RWPE1 (cell line): ENCODE measurements around the gene CASS4.

ENCODE experiments used
- CTCF ChIA-PET: fragments of 350-600 bp; sonication (Branson Sonifier 250); formaldehyde crosslinking; extraction: SDS; loops from one replicate; lab custom pipeline; 2021; lab: Yijun Ruan, JAX
- POLR2A ChIA-PET: fragments of 400-600 bp; formaldehyde crosslinking; extraction: SDS; loops from one replicate; lab custom pipeline; 2020; ENCODE audit warnings: antibody characterized with exemption; ENCODE audit not compliant: low non-redundant PET; lab: Yijun Ruan, JAX
- DNase-seq: peaks from one replicate; pipeline ENCODE4 v3.0.0; 2012; ENCODE audit warnings: low spot score
- H3K27ac ChIP-seq: fragments of 450-650 bp; 2 replicates; pipeline ENCODE4 v1.5.1; 2017
- TF ChIP-seq, protein P1 (sequence below): fragments of 450-650 bp; conservative IDR thresholded peaks from 2 replicates; pipeline ENCODE4 v1.5.1; 2017; ENCODE audit warnings: low read depth, mild to moderate bottlenecking

Gene CASS4

GRCh38 chr20:56381501-56381900, 30.6 kb upstream of the CASS4 start:
- peak overlapping the region; percentile 46 for H3K27ac ChIP-seq
- DNase-seq, result no peak
- TF ChIP-seq, protein P1, sequence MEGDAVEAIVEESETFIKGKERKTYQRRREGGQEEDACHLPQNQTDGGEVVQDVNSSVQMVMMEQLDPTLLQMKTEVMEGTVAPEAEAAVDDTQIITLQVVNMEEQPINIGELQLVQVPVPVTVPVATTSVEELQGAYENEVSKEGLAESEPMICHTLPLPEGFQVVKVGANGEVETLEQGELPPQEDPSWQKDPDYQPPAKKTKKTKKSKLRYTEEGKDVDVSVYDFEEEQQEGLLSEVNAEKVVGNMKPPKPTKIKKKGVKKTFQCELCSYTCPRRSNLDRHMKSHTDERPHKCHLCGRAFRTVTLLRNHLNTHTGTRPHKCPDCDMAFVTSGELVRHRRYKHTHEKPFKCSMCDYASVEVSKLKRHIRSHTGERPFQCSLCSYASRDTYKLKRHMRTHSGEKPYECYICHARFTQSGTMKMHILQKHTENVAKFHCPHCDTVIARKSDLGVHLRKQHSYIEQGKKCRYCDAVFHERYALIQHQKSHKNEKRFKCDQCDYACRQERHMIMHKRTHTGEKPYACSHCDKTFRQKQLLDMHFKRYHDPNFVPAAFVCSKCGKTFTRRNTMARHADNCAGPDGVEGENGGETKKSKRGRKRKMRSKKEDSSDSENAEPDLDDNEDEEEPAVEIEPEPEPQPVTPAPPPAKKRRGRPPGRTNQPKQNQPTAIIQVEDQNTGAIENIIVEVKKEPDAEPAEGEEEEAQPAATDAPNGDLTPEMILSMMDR, result no peak
- ChIA-PET CTCF (no interaction called here), POLR2A (interaction anchor here (0.7 kb wide), 1 partner anchor 133 kb away, joined by 4 read pairs; no protein-coding TSS in a partner anchor)

GRCh38 chr20:56382696-56383095, 29.4 kb upstream of the CASS4 start:
- no peak overlapping the region for H3K27ac ChIP-seq
- TF ChIP-seq, protein P1, result no peak
- CTCF ChIA-PET, result interaction anchor here (0.6 kb wide), 1 partner anchor 103 kb away, joined by 5 read pairs; no protein-coding TSS in a partner anchor
- no peak for DNase-seq
- POLR2A ChIA-PET, result interaction anchor here (0.6 to 1.3 kb wide), 2 partner anchors 7 to 9 kb away, joined by 3 to 8 read pairs; no protein-coding TSS in a partner anchor

GRCh38 chr20:56383334-56383733, 28.7 kb upstream of the CASS4 start:
- POLR2A ChIA-PET, result interaction anchor here (0.6 to 1.3 kb wide), 2 partner anchors 8 kb away, joined by 3 to 8 read pairs; no protein-coding TSS in a partner anchor
- CTCF ChIA-PET, result no interaction called here
- no peak for DNase-seq
- TF ChIP-seq, protein P1, result no peak
- H3K27ac ChIP-seq, result peak overlapping the region; percentile 37

DNA sequence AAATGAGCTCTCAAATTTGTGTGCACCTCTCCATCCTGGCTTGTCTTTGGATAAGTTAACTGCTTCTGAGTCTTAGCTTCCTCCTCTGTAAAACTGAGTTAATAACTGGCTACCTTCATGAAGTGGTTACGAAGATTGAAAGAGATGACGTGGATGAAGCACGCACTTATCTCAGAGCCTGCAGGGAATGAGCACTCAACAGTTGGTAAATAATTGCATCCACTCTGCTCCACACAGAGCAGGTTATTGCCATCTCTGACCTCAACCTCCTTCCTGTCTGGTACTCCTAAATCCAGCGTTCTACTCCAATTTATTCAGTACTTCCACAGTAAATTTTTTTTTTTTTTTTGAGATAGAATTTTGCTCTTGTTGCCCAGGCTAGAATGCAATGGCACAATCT, 26.9 kb upstream of the CASS4 start:
- CTCF ChIA-PET, result no interaction called here
- H3K27ac ChIP-seq, result no peak overlapping the region
- POLR2A ChIA-PET, result no interaction called here
- TF ChIP-seq, protein P1, result no peak
- no peak for DNase-seq

- CTCF ChIA-PET, result interaction anchor here (0.6 kb wide), 1 partner anchor 26 kb away, joined by 4 read pairs; no protein-coding TSS in a partner anchor
- DNase-seq, result no peak
- TF ChIP-seq, protein P1, result no peak
- POLR2A ChIA-PET, result no interaction called here
- H3K27ac ChIP-seq, result no peak overlapping the region
Observed at GRCh38 chr20:56386219-56386618, 25.8 kb upstream of the CASS4 start.

GRCh38 chr20:56388882-56389281, 23.2 kb upstream of the CASS4 start:
- ChIA-PET POLR2A (no interaction called here), CTCF (interaction anchor here (0.8 kb wide), 1 partner anchor 118 kb away, joined by 6 read pairs; no protein-coding TSS in a partner anchor)
- TF ChIP-seq, protein P1, result no peak
- no peak for DNase-seq
- peak overlapping the region; percentile 19 for H3K27ac ChIP-seq
